Subcutaneous abdominal adipose tissue (tissue), 5 donors: ENCODE results near the gene NECAB2.
"Not testable (repeated sequence)": the region's sequence is repeated elsewhere in the genome, so short reads cannot be mapped to it uniquely, and the experiment has no call there.

Experiments used
- H3K27ac ChIP-seq: one replicate; pipeline ENCODE4 v1.7.0; 2013; ENCODE audit warnings: low read depth, mild to moderate bottlenecking, inconsistent platforms, low read length, moderate library complexity
- H3K27me3 ChIP-seq, 5 donors: one replicate each; pipeline ENCODE4 v1.7.0; 2013; ENCODE audit warnings: low read length in 5 of 5, inconsistent platforms in 1 of 5; ENCODE audit not compliant: control insufficient read depth in 5 of 5, insufficient read depth in 4 of 5
- H3K36me3 ChIP-seq, 5 donors: one replicate each; pipeline ENCODE4 v1.7.0; 2013; ENCODE audit warnings: low read length in 5 of 5; ENCODE audit not compliant: control insufficient read depth in 5 of 5, insufficient read depth in 5 of 5
- H3K4me1 ChIP-seq, 5 donors: one replicate each; pipeline ENCODE4 v1.7.0; 2013; ENCODE audit warnings: low read length in 5 of 5, mild to moderate bottlenecking in 3 of 5, moderate library complexity in 1 of 5; ENCODE audit not compliant: control insufficient read depth in 5 of 5, insufficient read depth in 5 of 5
- H3K4me3 ChIP-seq, 5 donors: one replicate each; pipeline ENCODE4 v1.7.0; 2013; ENCODE audit warnings: low read length in 5 of 5, low read depth in 1 of 5
- H3K9ac ChIP-seq, 5 donors: one replicate each; pipeline ENCODE4 v1.7.0; 2013; ENCODE audit warnings: low read length in 5 of 5, mild to moderate bottlenecking in 4 of 5, moderate library complexity in 3 of 5
- H3K9me3 ChIP-seq, 5 donors: one replicate each; pipeline ENCODE4 v1.7.0; 2013; ENCODE audit warnings: low read length in 5 of 5; ENCODE audit not compliant: control insufficient read depth in 5 of 5
- donor health status: healthy.
- donor health status: healthy.
- donor health status: healthy.
- donor health status: healthy.
- donor health status: healthy.

The NECAB2 gene

DNA sequence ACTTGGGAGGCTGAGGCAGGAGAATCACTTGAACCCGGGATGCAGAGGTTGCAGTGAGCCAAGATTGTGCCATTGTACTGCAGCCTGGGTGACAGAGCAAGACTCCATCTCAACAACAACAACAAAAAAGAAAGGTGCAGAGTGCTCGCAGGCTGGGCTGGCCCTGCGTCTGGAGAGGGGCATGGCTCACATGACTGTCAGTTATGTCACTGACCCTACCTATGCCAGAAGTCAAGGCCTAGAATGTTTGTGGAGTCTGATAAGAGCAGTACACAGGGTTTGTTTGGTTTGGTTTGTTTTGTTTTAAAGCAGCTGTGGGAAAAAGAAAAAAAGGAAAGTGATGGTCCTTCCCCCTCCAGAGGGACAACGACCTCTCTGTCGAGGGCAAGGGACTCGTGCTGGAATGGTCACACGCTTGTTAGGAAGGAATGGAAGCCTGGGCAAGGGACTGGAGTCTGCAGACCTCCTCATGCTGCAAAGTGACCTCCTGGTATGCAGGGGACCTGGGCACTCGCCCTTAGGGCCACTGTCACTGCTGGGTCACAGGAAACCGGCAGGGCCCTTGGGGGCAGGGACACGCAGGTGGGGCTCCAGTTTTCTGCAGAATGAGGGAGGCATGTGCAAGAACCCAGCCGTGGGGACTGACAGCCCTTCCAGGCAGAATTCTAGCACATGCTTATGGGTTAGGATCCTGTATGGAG is 25.1 kb upstream of the NECAB2 start:
- Histone ChIP-seq H3K27me3 (no peaks in the 10 kb centered on the region), H3K4me3 (no peak overlapping the region), H3K9ac (no peak overlapping the region), H3K27ac (no peak overlapping the region), H3K4me1 (peaks cover 0 to 8% (median 0%) of the 10 kb centered on the region in 5 donors), H3K9me3 (no peaks in the 10 kb centered on the region), H3K36me3 (no peaks in the 10 kb centered on the region)

GRCh38 chr16:83943516-83944050 is 24.5 kb upstream of the NECAB2 start:
- no peak overlapping the region for H3K4me3 ChIP-seq
- H3K36me3 ChIP-seq: no peaks in the 10 kb centered on the region
- H3K9me3 ChIP-seq: no peaks in the 10 kb centered on the region
- no peak overlapping the region for H3K9ac ChIP-seq
- H3K27ac ChIP-seq: no peak overlapping the region
- H3K4me1 ChIP-seq: peaks cover 0 to 8% (median 0%) of the 10 kb centered on the region in 5 donors
- no peaks in the 10 kb centered on the region for H3K27me3 ChIP-seq

DNA sequence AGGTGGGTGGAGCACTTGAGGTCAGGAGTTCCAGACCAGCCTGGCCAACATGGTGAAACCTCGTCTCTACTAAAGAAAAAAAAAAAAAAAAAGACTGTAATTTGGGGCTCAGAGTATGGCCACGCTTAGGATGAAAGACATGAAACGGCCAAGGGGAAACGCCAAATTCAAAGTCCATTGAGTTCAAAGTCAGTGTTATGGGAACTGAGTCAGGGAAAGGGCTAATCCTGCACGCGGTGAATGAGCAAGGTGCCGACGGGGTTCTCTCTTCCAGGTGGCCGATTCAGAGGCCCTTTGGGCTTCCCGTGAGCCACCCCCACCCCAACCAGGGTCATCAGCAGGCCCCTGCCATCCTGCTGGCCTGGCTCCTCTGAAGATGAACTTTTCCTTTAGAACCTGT is 22.5 kb upstream of the NECAB2 start:
- Histone ChIP-seq H3K36me3 (peaks cover 0 to 4% (median 2%) of the 10 kb centered on the region in 5 donors), H3K4me1 (no peaks in the 10 kb centered on the region), H3K9me3 (peaks cover 0 to 3% (median 2%) of the 10 kb centered on the region in 5 donors), H3K27ac (no peak overlapping the region), H3K4me3 (no peak overlapping the region), H3K27me3 (no peaks in the 10 kb centered on the region), H3K9ac (no peak overlapping the region)

DNA sequence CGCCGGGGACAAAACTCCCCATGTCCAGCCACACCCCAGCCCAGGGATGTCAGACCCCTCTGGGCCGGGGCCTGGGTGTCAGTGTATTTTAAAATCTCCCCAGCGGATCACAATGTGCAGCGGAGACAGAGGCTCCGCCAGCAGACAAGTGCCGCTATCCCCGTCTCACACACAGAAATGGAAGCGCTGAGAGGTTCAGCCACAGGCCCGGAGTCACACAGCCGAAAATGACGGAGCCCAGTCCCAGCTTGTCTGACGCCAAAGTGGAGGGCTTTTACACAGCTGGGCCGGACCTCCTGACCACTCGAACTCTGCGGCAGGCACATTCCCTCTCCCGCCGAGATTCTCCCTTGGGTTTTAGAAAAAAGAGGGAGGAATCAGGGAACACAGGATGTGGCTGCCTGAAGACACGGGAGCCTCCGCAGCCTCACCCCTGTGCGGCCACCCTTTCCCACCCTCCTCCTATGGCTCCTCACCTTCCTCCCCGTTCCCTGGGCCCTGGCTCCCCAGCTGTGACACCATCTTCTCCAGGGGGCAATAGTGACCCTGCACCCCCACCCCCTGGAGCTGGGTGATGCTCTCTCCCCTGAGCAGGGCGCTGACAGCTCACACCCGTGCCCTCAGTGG is 21.8 kb upstream of the NECAB2 start:
- Histone ChIP-seq H3K9ac (no peak overlapping the region), H3K4me3 (no peak overlapping the region), H3K27me3 (no peaks in the 10 kb centered on the region), H3K9me3 (peaks cover 0 to 4% (median 2%) of the 10 kb centered on the region in 5 donors), H3K4me1 (no peaks in the 10 kb centered on the region), H3K27ac (no peak overlapping the region), H3K36me3 (peaks cover 0 to 4% (median 2%) of the 10 kb centered on the region in 5 donors)

DNA sequence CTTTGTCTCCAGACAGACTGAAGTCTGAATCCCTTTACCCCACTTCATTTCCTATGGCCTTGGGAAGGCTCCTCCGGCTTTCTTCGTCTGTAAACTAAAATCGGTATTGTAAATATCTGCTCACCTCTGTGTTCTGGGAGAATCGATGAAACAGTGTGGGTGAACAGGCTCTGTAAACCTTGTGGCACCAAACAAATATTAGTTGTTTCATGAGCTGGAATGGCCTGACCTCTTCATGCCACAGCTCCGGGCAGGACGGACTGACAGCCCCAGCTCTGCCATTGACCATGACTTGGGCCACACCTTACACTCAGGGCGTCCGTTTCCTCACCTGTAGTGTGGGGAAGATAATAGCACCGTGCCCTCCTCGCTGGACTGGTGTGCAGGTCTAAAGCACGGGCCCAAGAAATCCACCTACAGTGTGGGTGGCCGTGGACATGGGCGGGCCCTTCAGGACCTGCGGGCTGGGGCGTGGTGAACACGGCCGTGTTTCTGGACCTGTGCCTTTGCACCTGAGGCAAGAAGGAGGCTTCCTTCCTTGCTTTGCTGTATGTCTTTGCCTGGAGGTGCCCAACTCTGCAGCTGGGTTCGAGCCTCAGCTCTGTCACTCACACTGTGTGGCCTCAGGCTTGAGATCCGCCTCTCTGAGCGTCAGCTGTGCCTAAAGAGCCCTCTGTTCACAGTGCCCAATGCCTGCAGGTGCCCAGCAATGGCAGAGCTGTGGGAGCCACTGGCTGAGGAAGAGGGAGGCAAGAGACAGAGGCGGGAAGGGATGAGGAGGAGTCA is 21.1 kb upstream of the NECAB2 start:
- Histone ChIP-seq H3K9me3 (peaks cover 0 to 4% (median 2%) of the 10 kb centered on the region in 5 donors), H3K4me1 (no peaks in the 10 kb centered on the region), H3K36me3 (peaks cover 0 to 4% (median 2%) of the 10 kb centered on the region in 5 donors), H3K27ac (no peak overlapping the region), H3K27me3 (no peaks in the 10 kb centered on the region), H3K4me3 (no peak overlapping the region), H3K9ac (no peak overlapping the region)

DNA sequence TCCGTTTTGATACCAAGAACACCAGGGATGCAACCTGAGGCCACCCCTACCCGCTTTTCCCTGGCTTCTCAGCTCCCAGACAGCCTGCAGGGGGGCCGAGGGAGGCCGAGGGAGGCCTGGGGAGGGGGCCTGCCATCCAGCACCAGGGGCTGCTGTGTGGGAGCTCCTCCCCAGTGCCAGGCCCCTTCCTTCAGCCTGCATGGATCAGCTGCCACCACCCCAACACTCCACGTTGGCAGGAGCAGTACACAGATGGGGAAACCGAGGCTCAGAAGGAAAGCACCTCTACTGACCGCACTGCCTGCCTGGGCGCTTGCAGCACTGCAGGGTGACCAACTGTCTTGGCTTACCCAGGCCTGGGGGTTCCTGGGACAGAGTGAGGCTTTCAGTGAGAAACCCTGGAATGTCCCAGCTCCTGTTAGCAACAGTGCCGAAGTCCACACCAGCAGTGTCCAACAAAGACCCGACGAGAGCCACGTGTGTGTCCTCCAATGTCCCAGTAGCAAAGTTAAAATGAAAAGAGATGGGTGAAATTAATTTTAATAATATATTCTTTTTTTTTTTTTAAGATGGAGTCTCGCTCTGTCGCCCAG is 20.3 kb upstream of the NECAB2 start:
- peaks cover 2 to 5% (median 4%) of the 10 kb centered on the region in 5 donors for H3K4me1 ChIP-seq
- H3K4me3 ChIP-seq: no peak overlapping the region
- H3K9ac ChIP-seq: no peak overlapping the region
- peaks cover 0 to 4% (median 2%) of the 10 kb centered on the region in 5 donors for H3K36me3 ChIP-seq
- no peak overlapping the region for H3K27ac ChIP-seq
- H3K9me3 ChIP-seq: peaks cover 0 to 4% (median 2%) of the 10 kb centered on the region in 5 donors
- no peaks in the 10 kb centered on the region for H3K27me3 ChIP-seq

DNA sequence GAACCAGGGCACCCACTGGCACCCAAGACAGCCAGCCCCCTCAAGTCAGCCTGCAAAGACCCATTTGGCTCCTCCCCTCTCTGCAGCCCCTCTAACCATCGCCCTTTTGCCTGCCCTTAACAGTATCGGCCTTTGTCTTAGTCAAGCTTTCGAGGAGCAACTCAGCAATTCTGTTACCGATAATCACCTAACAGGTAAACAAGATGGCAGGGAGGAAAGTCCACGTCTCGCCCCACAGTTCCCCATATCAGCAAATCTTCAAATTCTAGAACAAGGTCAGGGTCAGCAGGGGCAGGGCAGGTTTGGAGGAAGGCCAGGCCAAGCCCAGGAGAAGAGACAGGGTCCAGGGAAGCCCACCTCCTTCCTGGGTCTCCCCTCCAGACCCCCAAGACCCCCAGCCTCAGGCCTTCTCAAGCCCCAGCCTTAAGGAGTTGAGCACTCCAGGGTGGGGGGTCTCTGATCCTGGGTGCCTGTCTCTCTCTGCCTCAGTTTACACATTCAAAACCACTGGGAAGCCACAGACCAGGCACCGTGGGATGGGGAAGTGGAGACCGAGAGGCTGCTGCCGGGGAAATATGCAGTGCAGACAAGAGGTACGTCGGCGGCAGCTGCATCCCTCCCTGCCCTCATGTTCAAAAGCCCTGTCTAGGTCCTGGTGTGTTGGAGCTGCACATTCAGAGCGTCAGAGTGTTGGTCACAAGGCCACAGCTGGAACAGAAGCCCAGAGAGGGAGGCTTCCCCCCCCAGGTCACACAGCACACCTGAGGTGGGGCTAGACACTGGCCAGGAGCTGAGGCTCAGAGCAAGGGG is 18.9 kb upstream of the NECAB2 start:
- peaks cover 0 to 4% (median 2%) of the 10 kb centered on the region in 5 donors for H3K36me3 ChIP-seq
- no peak overlapping the region for H3K9ac ChIP-seq
- no peak overlapping the region for H3K4me3 ChIP-seq
- no peak overlapping the region for H3K27ac ChIP-seq
- H3K27me3 ChIP-seq: no peaks in the 10 kb centered on the region
- peaks cover 4 to 19% (median 18%) of the 10 kb centered on the region in 5 donors for H3K4me1 ChIP-seq
- peaks cover 0 to 4% (median 2%) of the 10 kb centered on the region in 5 donors for H3K9me3 ChIP-seq

DNA sequence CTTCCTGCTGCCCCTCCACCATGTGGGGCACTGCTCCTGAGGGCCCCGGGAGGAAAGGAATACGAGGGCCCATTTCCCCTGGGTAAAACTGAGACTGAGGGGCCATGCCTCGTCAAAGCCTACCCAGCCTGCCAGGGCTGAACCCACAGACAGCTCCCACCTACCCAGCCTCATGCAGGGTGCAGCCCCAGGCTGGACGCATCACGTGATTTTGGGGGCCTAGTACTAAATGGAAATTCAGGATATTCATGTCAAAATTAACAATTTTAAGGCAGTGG is 18.4 kb upstream of the NECAB2 start:
- no peak overlapping the region for H3K9ac ChIP-seq
- peaks cover 0 to 4% (median 2%) of the 10 kb centered on the region in 5 donors for H3K9me3 ChIP-seq
- H3K4me3 ChIP-seq: no peak overlapping the region
- peaks cover 8 to 24% (median 23%) of the 10 kb centered on the region in 5 donors for H3K4me1 ChIP-seq
- no peaks in the 10 kb centered on the region for H3K27me3 ChIP-seq
- no peak overlapping the region for H3K27ac ChIP-seq
- peaks cover 0 to 4% (median 2%) of the 10 kb centered on the region in 5 donors for H3K36me3 ChIP-seq

- not testable (repeated sequence) for H3K27ac ChIP-seq, H3K4me3 ChIP-seq, H3K9me3 ChIP-seq, H3K27me3 ChIP-seq, H3K9ac ChIP-seq, H3K36me3 ChIP-seq
- H3K4me1 ChIP-seq: peaks cover 9 to 37% (median 33%) of the 10 kb centered on the region in 5 donors
These were observed 17.1 kb upstream of the NECAB2 start for GRCh38 chr16:83950862-83951399.
